HepG2 (cell line): Measurements from ENCODE around the gene CDK2AP2. TPM values are rescaled to one million over a fixed set of nuclear protein-coding genes. Genes with fewer than 3 reads are reported as not detected.

Experiments
- ARID3A ChIP-seq: IDR thresholded peaks from 2 replicates; pipeline ENCODE4 v1.6.1; 2012; ENCODE audit warnings: low read depth, low read length, improper control_type of control experiment
- ARID4A ChIP-seq: sonication (generic); formaldehyde crosslinking; IDR thresholded peaks from 2 replicates; pipeline ENCODE4 v1.5.0; 2020; ENCODE audit warnings: mild to moderate bottlenecking, missing genetic modification reagents, borderline replicate concordance
- ARID5B ChIP-seq: IDR thresholded peaks from 2 replicates; pipeline ENCODE4 v1.4.0; 2020; ENCODE audit warnings: mild to moderate bottlenecking, missing genetic modification reagents
- ATF3 ChIP-seq: sonication (generic); formaldehyde crosslinking; IDR thresholded peaks from 2 replicates; pipeline ENCODE4 v1.4.0; 2020; ENCODE audit warnings: missing genetic modification reagents
- CAMTA2 ChIP-seq: sonication (generic); formaldehyde crosslinking; IDR thresholded peaks from 2 replicates; pipeline ENCODE4 v1.4.0; 2020; ENCODE audit warnings: mild to moderate bottlenecking, missing genetic modification reagents, borderline replicate concordance
- DMAP1 ChIP-seq: IDR thresholded peaks from 2 replicates; pipeline ENCODE4 v1.6.1; 2016
- FOXP4 ChIP-seq: sonication (generic); formaldehyde crosslinking; IDR thresholded peaks from 2 replicates; pipeline ENCODE4 v1.4.0; 2020; ENCODE audit warnings: missing genetic modification reagents
- IRF1 ChIP-seq: sonication (generic); formaldehyde crosslinking; IDR thresholded peaks from 2 replicates; pipeline ENCODE4 v1.4.0; 2020; ENCODE audit warnings: low read depth, mild to moderate bottlenecking, missing genetic modification reagents
- NFYB ChIP-seq: sonication (generic); formaldehyde crosslinking; IDR thresholded peaks from 2 replicates; pipeline ENCODE4 v1.4.0; 2020; ENCODE audit warnings: missing genetic modification reagents
- NR2C2 ChIP-seq: sonication (generic); formaldehyde crosslinking; IDR thresholded peaks from 2 replicates; pipeline ENCODE4 v1.4.0; 2020; ENCODE audit warnings: missing genetic modification reagents, mild to moderate bottlenecking, moderate library complexity, borderline replicate concordance
- ZBTB25 ChIP-seq: IDR thresholded peaks from 2 replicates; pipeline ENCODE4 v1.6.1; 2018; ENCODE audit warnings: missing genetic modification reagents
- ZBTB42 ChIP-seq: sonication (generic); formaldehyde crosslinking; IDR thresholded peaks from 2 replicates; pipeline ENCODE4 v1.5.0; 2020; ENCODE audit warnings: mild to moderate bottlenecking, missing genetic modification reagents
- ZKSCAN8 ChIP-seq: IDR thresholded peaks from 2 replicates; pipeline ENCODE4 v1.6.1; 2016; ENCODE audit warnings: borderline replicate concordance, missing genetic modification reagents, missing compliant biosample characterization
- polyA plus RNA-seq, 8 experiments: library from polyadenylated mRNA; depleted of rRNA in 3 of 8; stranded (reverse) in 7 of 8; unstranded in 1 of 8; fragments of >200 nt; fragmentation: Illumina TruSeq in 4 of 8; extraction: Trizol in 4 of 8; gene quantifications; 2 replicates each; pipeline versions ENCODE4 v1.2.1 to v1.2.3, GENCODE V29; 2011 to 2016; ENCODE audit warnings: low read depth in 4 of 8, missing spikeins in 1 of 8, mixed read lengths in 1 of 8; ENCODE audit not compliant: insufficient read depth in 1 of 8
- total RNA-seq, 5 experiments: library from RNA; depleted of rRNA; stranded (reverse); fragments of >200 nt; fragmentation: Illumina TruSeq; extraction: Trizol; gene quantifications; 2 replicates each; pipeline ENCODE4 v1.2.3, GENCODE V29; 2016; ENCODE audit warnings: low read depth in 1 of 5

Gene CDK2AP2
- total and polyA plus RNA-seq, 2 of the 13 experiments (the other 11 are each of a cell fraction or from before 2014, with no cell fraction given): 15.0 to 23.2 TPM

- TF ChIP-seq ARID4A (CRISPR knock-in tag) (peak; percentile 93; the same call in 1 of the 2 replicates), ZKSCAN8 (CRISPR knock-in tag) (no peak), NFYB (CRISPR knock-in tag) (no peak; the same call in none of the 2 replicates), FOXP4 (CRISPR knock-in tag) (0 out of 2 replicates have a peak, but pooled peaks have one; percentile 53), IRF1 (CRISPR knock-in tag) (no peak), CAMTA2 (CRISPR knock-in tag) (no peak), ZBTB25 (CRISPR knock-in tag) (peak; percentile 54; the same call in 1 of the 2 replicates), ARID3A (no peak), ARID5B (CRISPR knock-in tag) (no peak), NR2C2 (CRISPR knock-in tag) (peak; percentile 40; the same call in 1 of the 2 replicates), ATF3 (no peak), ZBTB42 (no peak), DMAP1 (CRISPR knock-in tag) (peak; percentile 88)
These were observed 642 bp upstream of the CDK2AP2 start (continued) for GRCh38 chr11:67508486-67509121.
